PFSK-1 (cell line): ENCODE data around the gene SRPK1.

Experiments
- POLR2AphosphoS5 ChIP-seq: IDR thresholded peaks from 2 replicates; pipeline ENCODE4 v1.6.1; 2012; ENCODE audit warnings: low read depth, mild to moderate bottlenecking, control low read depth, low read length, moderate library complexity
- REST ChIP-seq, 2 experiments: IDR thresholded peaks; 2 replicates each; pipeline versions ENCODE4 v1.6.1 to v1.8.0; 2011 to 2012; ENCODE audit warnings: low read depth in 2 of 2, low read length in 2 of 2, control low read depth in 1 of 2, inconsistent platforms in 1 of 2, mild to moderate bottlenecking in 1 of 2, moderate library complexity in 1 of 2; ENCODE audit not compliant: insufficient read depth in 1 of 2
- TAF1 ChIP-seq: IDR thresholded peaks from 2 replicates; pipeline ENCODE4 v1.6.1; 2012; ENCODE audit warnings: low read length, control low read depth, borderline replicate concordance; ENCODE audit not compliant: insufficient read depth

- TF ChIP-seq REST (IDR thresholded peaks at IDR 0.05; ENCODE audit: insufficient read depth in 1 of 2, low read depth in 2 of 2, low read length in 2 of 2) (no peak), TAF1 (no peak), POLR2AphosphoS5 (no peak)
Measured at GRCh38 chr6:35811699-35811995, 109.3 kb downstream of the SRPK1 start.
